ENCODE data around the gene INTS7. TPM values are rescaled to one million over a fixed set of nuclear protein-coding genes. Genes with fewer than 3 reads are reported as not detected.

The INTS7 gene
- total and polyA plus RNA-seq, 2 of the 4 experiments (the other 2 are of a cell fraction), result 8.3 to 24.9 TPM

GRCh38 chr1:211909395-211909794 lies 126.0 kb downstream of the INTS7 start:
- ChIA-PET POLR2A (ENCODE audit: unreplicated experiment) (no interaction called here), CTCF (no interaction called here)
- dilution Hi-C loops (cut with HindIII; ENCODE audit: low sequenced_read_pairs, unreplicated experiment), result no loop called here

More at GRCh38 chr1:211909395-211909794, 126.0 kb downstream of the INTS7 start:
- Histone ChIP-seq H4K91ac (ENCODE audit: insufficient read depth, low read depth, low read length) (no peak overlapping the region), H2BK15ac (ENCODE audit: low read depth, low read length) (no peak overlapping the region), H3K4ac (ENCODE audit: low read depth, low read length) (no peak overlapping the region), H3K9me3 (ENCODE audit: control insufficient read depth, insufficient read depth, low read length) (no peaks in the 10 kb centered on the region), H3K4me1 (ENCODE audit: control insufficient read depth, insufficient read depth, low read length) (no peaks in the 10 kb centered on the region), H3K18ac (ENCODE audit: low read depth, low read length) (no peak overlapping the region), H3K9me1 (ENCODE audit: insufficient read depth, low read length) (no peaks in the 10 kb centered on the region; the same call in 1 of the 2 replicates), H3K56ac (ENCODE audit: extremely low read depth, insufficient read depth, low read length) (no peak overlapping the region), H2BK5ac (ENCODE audit: low read depth, low read length, poor library complexity, severe bottlenecking) (no peak overlapping the region), H3K79me1 (ENCODE audit: low read depth in 1 of 2, low read length in 2 of 2) (no peaks in the 10 kb centered on the region), H2BK120ac (ENCODE audit: low read depth, low read length) (no peak overlapping the region), H3K27ac (ENCODE audit: insufficient read depth, low read length) (no peak overlapping the region), H3K14ac (replicated peaks; ENCODE audit: low read depth, low read length) (no peak overlapping the region), H2AFZ (replicated peaks; ENCODE audit: low read length, poor library complexity) (no peak overlapping the region), H2BK20ac (ENCODE audit: low read depth, low read length) (no peak overlapping the region), H2AK5ac (ENCODE audit: low read depth, low read length) (no peak overlapping the region), H3K23ac (ENCODE audit: low read depth, low read length) (no peak overlapping the region), H3K4me3 (ENCODE audit: insufficient read depth, low read depth, low read length) (no peak overlapping the region), H3K36me3 (ENCODE audit: control insufficient read depth, insufficient read depth, low read length) (no peaks in the 10 kb centered on the region), H4K5ac (ENCODE audit: low read depth, low read length) (no peak overlapping the region), H4K8ac (ENCODE audit: low read depth in 2 of 2, low read length in 2 of 2) (no peak overlapping the region), H4K20me1 (ENCODE audit: insufficient read depth, low read length) (no peaks in the 10 kb centered on the region), H2AK9ac (replicated peaks; ENCODE audit: low read depth, low read length, poor library complexity) (no peak overlapping the region), H3K9ac (ENCODE audit: low read depth, low read length) (no peak overlapping the region), H3K27me3 (ENCODE audit: control insufficient read depth, insufficient read depth, low read length) (peaks cover 13% of the 10 kb centered on the region), H3K4me2 (ENCODE audit: low read depth, low read length) (no peak overlapping the region)
- ATAC-seq (ENCODE audit: low read depth) (no peak), DNase-seq (no peak)
- 43% methylated on average over 3 of the region's 9 CpGs; no CpG with 5 or more reads in 1 of the 2 experiments for WGBS, 2 experiments (ENCODE audit: extremely low coverage in 2 of 2, insufficient read length in 1 of 2)
- in situ Hi-C loops (cut with MboI; ENCODE audit: low sequenced_read_pairs), result no loop called here
- TF ChIP-seq CEBPB (IDR thresholded peaks at IDR 0.05; ENCODE audit: low read depth, low read length), result no peak
- no peak for TF ChIP-seq POLR2A (IDR thresholded peaks at IDR 0.05; ENCODE audit: low read depth, low read length)
- TF ChIP-seq SMC3 (IDR thresholded peaks at IDR 0.05; ENCODE audit: low read depth, low read length), result no peak
- TF ChIP-seq MXI1 (IDR thresholded peaks at IDR 0.05; ENCODE audit: borderline replicate concordance, low read depth, low read length), result no peak
- TF ChIP-seq ELK1 (IDR thresholded peaks at IDR 0.05; ENCODE audit: borderline replicate concordance, low read depth, low read length), result no peak
- no peak for TF ChIP-seq CTCF (conservative IDR thresholded peaks at IDR 0.05; ENCODE audit: low read depth, low read length)
- TF ChIP-seq FOS (IDR thresholded peaks at IDR 0.05; ENCODE audit: low read depth, low read length), result no peak
- no peak for TF ChIP-seq RAD21 (IDR thresholded peaks at IDR 0.05; ENCODE audit: low read length)
- no peak for TF ChIP-seq CHD1 (IDR thresholded peaks at IDR 0.05; ENCODE audit: low read depth, low read length)
- no peak for TF ChIP-seq MAFK (IDR thresholded peaks at IDR 0.05; ENCODE audit: low read depth, low read length)
- no peak for TF ChIP-seq USF2 (IDR thresholded peaks at IDR 0.05; ENCODE audit: low read depth, low read length)
- intact Hi-C loops (cut with micrococcal nuclease), result no loop called here
- BruUV-seq (replicated peaks), result no TSS peak

Data from IMR-90 (cell line).